Epithelial cell of proximal tubule (primary cell): ENCODE measurements around the gene GRK3. TPM values are rescaled to one million over a fixed set of nuclear protein-coding genes. Genes with fewer than 3 reads are reported as not detected.

ENCODE experiments used
- DNase-seq: peaks from one replicate; pipeline ENCODE4 v3.0.0-alpha.2; 2011; ENCODE audit warnings: low read depth
- H3K4me3 ChIP-seq: 2 replicates; pipeline ENCODE4 v1.5.1; 2011; ENCODE audit warnings: low read depth, mild to moderate bottlenecking, low read length
- total RNA-seq: library from RNA; depleted of rRNA; stranded (reverse); fragments of >200 nt; gene quantifications from 2 replicates; pipeline ENCODE4 v1.2.3, GENCODE V29; 2015
- TF ChIP-seq, protein P1 (sequence below): conservative IDR thresholded peaks from 2 replicates; pipeline ENCODE4 v1.5.1; 2012; ENCODE audit warnings: low read depth, mild to moderate bottlenecking, low read length

The GRK3 gene
- total RNA-seq, 1 donor from 2014 or later = 2.0 TPM

DNA sequence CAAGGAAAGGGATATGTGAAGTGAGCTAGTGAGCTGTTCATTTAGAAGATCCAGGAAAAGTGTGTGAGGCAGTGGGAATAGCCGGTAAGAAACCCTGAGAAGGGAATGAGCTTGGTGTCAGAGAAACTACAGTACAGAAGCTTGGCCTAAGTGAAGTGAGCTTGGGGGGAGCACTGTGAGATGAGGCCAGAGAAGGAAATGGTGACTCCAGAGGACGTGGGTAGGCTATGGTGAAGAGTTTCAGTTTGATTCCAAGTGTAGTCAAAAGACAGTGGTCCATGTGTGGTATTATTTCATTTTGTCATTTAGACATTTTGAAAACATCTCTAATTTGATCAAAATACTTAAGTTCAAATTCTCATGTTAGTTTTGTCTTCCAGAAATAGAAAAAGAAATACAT is 77.2 kb downstream of the GRK3 start:
- no peak for DNase-seq
- H3K4me3 ChIP-seq = no peak overlapping the region
- TF ChIP-seq, protein P1, sequence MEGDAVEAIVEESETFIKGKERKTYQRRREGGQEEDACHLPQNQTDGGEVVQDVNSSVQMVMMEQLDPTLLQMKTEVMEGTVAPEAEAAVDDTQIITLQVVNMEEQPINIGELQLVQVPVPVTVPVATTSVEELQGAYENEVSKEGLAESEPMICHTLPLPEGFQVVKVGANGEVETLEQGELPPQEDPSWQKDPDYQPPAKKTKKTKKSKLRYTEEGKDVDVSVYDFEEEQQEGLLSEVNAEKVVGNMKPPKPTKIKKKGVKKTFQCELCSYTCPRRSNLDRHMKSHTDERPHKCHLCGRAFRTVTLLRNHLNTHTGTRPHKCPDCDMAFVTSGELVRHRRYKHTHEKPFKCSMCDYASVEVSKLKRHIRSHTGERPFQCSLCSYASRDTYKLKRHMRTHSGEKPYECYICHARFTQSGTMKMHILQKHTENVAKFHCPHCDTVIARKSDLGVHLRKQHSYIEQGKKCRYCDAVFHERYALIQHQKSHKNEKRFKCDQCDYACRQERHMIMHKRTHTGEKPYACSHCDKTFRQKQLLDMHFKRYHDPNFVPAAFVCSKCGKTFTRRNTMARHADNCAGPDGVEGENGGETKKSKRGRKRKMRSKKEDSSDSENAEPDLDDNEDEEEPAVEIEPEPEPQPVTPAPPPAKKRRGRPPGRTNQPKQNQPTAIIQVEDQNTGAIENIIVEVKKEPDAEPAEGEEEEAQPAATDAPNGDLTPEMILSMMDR = no peak

DNA sequence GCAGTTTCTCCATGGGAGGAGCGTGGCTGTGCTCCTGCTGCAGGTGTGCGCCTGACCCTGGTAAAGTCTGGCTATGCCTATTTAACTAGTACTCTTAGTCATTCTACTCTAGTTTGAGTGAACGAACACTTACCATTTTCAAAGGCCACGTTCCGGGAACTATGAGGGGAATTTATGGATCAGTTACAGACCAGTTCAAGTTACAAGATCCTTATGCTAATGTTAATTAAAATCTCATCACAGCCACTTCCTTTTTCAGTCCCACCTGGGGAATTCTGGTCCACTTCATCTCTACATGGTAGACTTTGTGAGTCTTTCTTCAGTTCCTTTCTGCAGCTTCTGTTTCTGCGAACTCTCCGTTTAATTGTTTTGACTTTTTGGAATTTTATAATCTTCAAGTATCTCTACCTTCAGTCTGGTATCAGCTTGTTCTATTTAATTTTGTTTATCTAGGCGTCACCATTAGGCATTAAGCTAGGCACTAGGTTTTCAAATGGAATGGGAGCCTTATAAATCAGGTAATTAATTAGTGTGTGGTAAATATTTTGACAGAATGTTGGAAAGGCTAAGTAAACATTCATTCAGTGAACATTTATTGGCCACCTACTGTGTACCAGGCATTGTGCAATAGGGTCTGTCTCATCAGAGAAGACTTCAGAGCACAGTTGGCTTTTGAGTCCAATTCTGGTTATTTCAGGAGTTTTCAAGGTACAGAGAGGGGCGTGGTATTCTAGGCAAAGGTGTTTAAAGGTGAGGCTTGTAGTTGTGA is 78.9 kb downstream of the GRK3 start:
- no peak for DNase-seq
- TF ChIP-seq, protein P1 = no peak
- no peak overlapping the region for H3K4me3 ChIP-seq

DNA sequence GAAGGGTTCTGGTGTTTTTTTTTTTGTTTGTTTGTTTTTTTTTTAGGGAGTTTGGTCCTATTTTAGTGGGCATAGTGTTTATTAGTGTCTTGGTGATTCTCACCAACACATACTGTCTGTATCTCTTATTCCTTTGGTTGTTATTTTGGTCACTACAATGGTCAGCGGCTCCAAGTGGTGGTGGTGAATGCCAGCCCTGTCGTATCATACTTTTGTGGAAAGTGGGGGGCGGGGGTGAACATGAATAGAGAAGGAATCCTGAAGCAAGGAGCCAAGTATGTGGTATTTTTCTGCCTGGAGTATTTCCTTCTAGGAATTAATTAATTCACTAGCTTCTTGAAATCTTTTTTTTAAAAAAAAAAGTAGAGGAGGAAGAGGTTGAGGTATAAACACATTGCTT is 79.6 kb downstream of the GRK3 start:
- H3K4me3 ChIP-seq = no peak overlapping the region
- TF ChIP-seq, protein P1 = no peak
- no peak for DNase-seq

DNA sequence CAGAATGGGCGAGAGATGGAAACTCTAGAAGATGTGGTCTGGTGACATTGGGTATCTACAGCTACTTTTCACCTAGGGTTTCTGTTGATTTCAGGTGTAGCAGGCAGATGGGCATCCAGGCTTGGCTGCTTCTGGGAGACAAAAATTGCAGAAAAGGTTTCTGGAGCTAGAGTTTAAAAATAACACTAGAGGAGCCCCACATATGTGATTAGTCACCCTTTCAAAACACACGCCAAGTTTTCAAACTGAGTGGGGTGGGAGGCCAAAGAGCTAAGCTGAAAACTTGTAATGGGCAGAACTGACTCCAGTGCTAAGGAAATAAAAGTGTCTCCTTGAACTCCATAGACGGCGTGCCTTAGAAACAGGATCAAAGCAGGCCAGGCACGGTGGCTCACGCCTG is 80.8 kb downstream of the GRK3 start:
- no peak for DNase-seq
- H3K4me3 ChIP-seq = no peak overlapping the region
- TF ChIP-seq, protein P1 = no peak

DNA sequence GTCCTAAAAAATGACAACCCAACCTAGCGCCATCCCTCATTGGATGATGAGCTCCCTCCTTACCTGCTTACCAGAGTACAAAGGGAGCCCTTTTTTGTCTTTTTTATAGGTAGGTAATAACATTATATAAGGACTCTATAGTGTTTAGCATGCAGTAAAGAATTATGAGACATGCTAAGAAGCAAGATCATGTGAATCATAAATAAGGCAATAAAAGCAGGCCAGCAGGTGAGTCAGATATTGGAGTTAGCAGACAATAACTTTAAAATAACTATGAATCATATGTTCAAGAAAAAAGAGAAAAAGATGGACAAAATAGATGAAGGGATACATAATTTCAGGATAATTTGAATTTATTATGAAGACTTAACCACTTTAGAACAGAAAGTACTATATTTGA is 81.5 kb downstream of the GRK3 start:
- TF ChIP-seq, protein P1 = no peak
- no peak overlapping the region for H3K4me3 ChIP-seq
- no peak for DNase-seq

DNA sequence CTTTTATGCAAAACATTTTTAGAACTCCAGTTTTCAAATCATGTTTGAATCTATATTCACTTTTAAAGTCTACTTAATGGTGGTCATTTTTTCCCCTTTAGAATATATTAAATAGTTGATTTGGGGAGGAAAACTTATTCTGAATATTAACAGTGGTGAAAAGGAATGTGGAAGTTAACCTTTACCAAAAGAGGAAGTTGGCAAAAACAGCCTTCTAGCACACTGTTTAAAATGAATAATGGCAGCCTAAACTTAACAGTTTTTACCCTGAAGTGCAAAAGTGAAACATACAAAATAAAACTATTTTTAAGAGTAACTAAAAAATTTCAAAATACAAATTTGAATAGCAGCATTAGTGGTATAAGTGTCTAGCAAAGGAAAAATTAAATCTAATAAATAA is 86.4 kb downstream of the GRK3 start:
- no peak overlapping the region for H3K4me3 ChIP-seq
- TF ChIP-seq, protein P1 = no peak
- no peak for DNase-seq
